ENCODE data around the gene MUC4.
"Not testable (repeated sequence)": the region's sequence is repeated elsewhere in the genome, so short reads cannot be mapped to it uniquely, and the experiment has no call there.

GRCh38 chr3:195724363-195724762, 87.4 kb downstream of the MUC4 start:
- TF ChIP-seq RELA (IDR thresholded peaks at IDR 0.05; ENCODE audit: borderline replicate concordance, partially characterized antibody); USF1 (IDR thresholded peaks at IDR 0.05; ENCODE audit: borderline replicate concordance, extremely low read length, insufficient read depth, low read depth, low read length); BCL11A (IDR thresholded peaks at IDR 0.05; ENCODE audit: low read depth, low read length); IRF3 (IDR thresholded peaks at IDR 0.05); EP300 (IDR thresholded peaks at IDR 0.05; ENCODE audit: borderline replicate concordance in 1 of 2, control insufficient read depth in 1 of 2, low read depth in 2 of 2, low read length in 2 of 2): not testable (repeated sequence)

Measured in GM12878 (cell line).